Vagina (tissue), 2 donors: ENCODE measurements around the gene SCN5A.

Experiments
- CTCF ChIP-seq, 3 experiments: fragments of 450-650 bp in 2 of 3; fragments of 200-600 bp in 1 of 3; sonication (generic) in 1 of 3; IDR thresholded peaks; one replicate each; pipeline ENCODE4 v1.5.1; 2017 to 2019; ENCODE audit warnings: antibody characterized with exemption in 3 of 3, mild to moderate bottlenecking in 2 of 3, moderate library complexity in 2 of 3
- POLR2A ChIP-seq, 2 donors: fragments of 450-650 bp; IDR thresholded peaks; one replicate each; pipeline ENCODE4 v1.6.1; 2017; ENCODE audit warnings: antibody characterized with exemption in 2 of 2, mild to moderate bottlenecking in 2 of 2, moderate library complexity in 2 of 2

GRCh38 chr3:38564631-38565338, 84.7 kb downstream of the SCN5A start:
- no peak for TF ChIP-seq POLR2A (IDR thresholded peaks at IDR 0.05)
- no peak for TF ChIP-seq CTCF (IDR thresholded peaks at IDR 0.05)
